Activated CD4-positive, alpha-beta T cell treated with anti-CD3 and anti-CD28 coated beads, Interleukin-10, Interleukin-2, amounts not matched to agents 100 ng/mL and 50 ng/mL, durations not matched to agents 16 hours and 8 hours (primary cell): ENCODE results near the gene DIAPH3.

Experiments
- DNase-seq: peaks from one replicate; pipeline ENCODE4 v3.0.0-alpha.2; 2020

Gene DIAPH3

GRCh38 chr13:59931621-59932020 lies 232.1 kb downstream of the DIAPH3 start:
- no peak for DNase-seq

- no peak for DNase-seq
Observed at GRCh38 chr13:59924256-59924655, 239.5 kb downstream of the DIAPH3 start.

- DNase-seq, result no peak
Observed at GRCh38 chr13:59915252-59915651, 248.5 kb downstream of the DIAPH3 start.

- DNase-seq, result no peak
Observed at GRCh38 chr13:59914556-59914955, 249.2 kb downstream of the DIAPH3 start.

- DNase-seq, result peak; percentile 2
Observed at GRCh38 chr13:59906413-59907049, 257.2 kb downstream of the DIAPH3 start.

GRCh38 chr13:59901191-59901590 lies 262.5 kb downstream of the DIAPH3 start:
- DNase-seq, result peak; percentile 2

GRCh38 chr13:59898066-59898465 lies 265.7 kb downstream of the DIAPH3 start:
- DNase-seq, result no peak

- DNase-seq, result no peak
Observed at GRCh38 chr13:59893266-59893665, 270.5 kb downstream of the DIAPH3 start.

GRCh38 chr13:59891053-59891452 lies 272.7 kb downstream of the DIAPH3 start:
- no peak for DNase-seq

GRCh38 chr13:59890054-59890453 lies 273.7 kb downstream of the DIAPH3 start:
- no peak for DNase-seq

GRCh38 chr13:59888408-59888807 lies 275.3 kb downstream of the DIAPH3 start:
- no peak for DNase-seq

GRCh38 chr13:59885076-59885475 lies 278.7 kb downstream of the DIAPH3 start:
- DNase-seq, result no peak

- DNase-seq, result no peak
Observed at GRCh38 chr13:59883885-59884284, 279.8 kb downstream of the DIAPH3 start.

GRCh38 chr13:59880468-59880867 lies 283.3 kb downstream of the DIAPH3 start:
- no peak for DNase-seq

- no peak for DNase-seq
Observed at GRCh38 chr13:59879281-59879680, 284.4 kb downstream of the DIAPH3 start.

- no peak for DNase-seq
Observed at GRCh38 chr13:59877933-59878332, 285.8 kb downstream of the DIAPH3 start.

- DNase-seq, result no peak
Observed at GRCh38 chr13:59874973-59875372, 288.8 kb downstream of the DIAPH3 start.

GRCh38 chr13:59873856-59874255 lies 289.9 kb downstream of the DIAPH3 start:
- DNase-seq, result no peak

GRCh38 chr13:59873309-59873708 lies 290.4 kb downstream of the DIAPH3 start:
- no peak for DNase-seq

- DNase-seq, result no peak
Observed at GRCh38 chr13:59867867-59868266, 295.9 kb downstream of the DIAPH3 start.

- DNase-seq, result no peak
Observed at GRCh38 chr13:59865398-59865797, 298.3 kb downstream of the DIAPH3 start.

GRCh38 chr13:59863621-59864020 lies 300.1 kb downstream of the DIAPH3 start:
- no peak for DNase-seq

GRCh38 chr13:59861676-59862075 lies 302.1 kb downstream of the DIAPH3 start:
- DNase-seq, result no peak

- no peak for DNase-seq
Observed at GRCh38 chr13:59856281-59856810, 307.4 kb downstream of the DIAPH3 start.
